ENCODE results near the gene DZIP1.
A peak's percentile ranks its signal among the peaks of the same experiment; 100 is the strongest.
"Not testable (repeated sequence)": the region's sequence is repeated elsewhere in the genome, so short reads cannot be mapped to it uniquely, and the experiment has no call there.

The DZIP1 gene

DNA sequence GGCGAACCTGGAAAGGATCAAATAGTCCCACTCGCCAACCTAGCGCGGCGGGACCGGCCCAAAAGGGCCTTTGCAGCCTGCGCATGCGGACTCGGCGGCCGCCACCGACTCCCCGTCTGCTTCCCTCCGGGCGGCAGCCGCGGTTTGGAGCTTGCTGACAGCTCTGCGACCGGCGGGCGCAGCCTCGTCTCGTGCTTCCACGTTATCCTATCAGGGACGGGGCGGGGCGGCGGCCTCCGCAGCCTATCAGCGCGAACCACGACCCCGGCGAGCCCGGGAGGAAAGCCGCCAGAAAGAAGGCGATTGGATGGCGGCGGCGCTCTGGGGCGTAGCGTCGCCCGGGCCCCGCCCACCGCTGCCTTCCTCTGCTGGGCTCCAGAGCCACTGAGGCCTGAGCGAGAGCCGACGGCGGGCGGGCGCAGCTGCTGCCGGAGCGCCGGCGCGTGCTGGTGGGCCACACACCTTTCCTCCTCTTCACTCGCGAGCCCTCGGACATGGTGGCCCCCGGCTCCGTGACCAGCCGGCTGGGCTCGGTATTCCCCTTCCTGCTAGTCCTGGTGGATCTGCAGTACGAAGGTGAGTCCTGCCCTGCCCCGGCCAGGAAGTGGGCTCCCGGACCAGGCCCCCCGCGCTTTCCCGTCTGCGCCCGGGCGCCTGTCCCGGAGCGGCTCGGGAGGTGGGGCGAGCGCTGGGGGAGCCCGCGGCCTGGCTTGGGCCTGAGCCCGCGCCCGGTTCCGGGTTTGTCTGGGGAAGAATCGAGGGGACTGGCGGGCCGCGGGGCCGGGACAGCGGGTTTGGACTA, 32.5 kb upstream of the DZIP1 start, which contains the start of gene DNAJC3:
TSS of gene DNAJC3 (plus strand) at position 378 of the 802 bp plus-strand sequence. CDS start at position 495, 117 bp downstream.
- in situ Hi-C loops (cut with MboI; ENCODE audit: low sequenced_read_pairs, unreplicated experiment), result no loop called here
- DNase-seq (ENCODE audit: low spot score), result peak; percentile 97
- TF ChIP-seq, protein P1, sequence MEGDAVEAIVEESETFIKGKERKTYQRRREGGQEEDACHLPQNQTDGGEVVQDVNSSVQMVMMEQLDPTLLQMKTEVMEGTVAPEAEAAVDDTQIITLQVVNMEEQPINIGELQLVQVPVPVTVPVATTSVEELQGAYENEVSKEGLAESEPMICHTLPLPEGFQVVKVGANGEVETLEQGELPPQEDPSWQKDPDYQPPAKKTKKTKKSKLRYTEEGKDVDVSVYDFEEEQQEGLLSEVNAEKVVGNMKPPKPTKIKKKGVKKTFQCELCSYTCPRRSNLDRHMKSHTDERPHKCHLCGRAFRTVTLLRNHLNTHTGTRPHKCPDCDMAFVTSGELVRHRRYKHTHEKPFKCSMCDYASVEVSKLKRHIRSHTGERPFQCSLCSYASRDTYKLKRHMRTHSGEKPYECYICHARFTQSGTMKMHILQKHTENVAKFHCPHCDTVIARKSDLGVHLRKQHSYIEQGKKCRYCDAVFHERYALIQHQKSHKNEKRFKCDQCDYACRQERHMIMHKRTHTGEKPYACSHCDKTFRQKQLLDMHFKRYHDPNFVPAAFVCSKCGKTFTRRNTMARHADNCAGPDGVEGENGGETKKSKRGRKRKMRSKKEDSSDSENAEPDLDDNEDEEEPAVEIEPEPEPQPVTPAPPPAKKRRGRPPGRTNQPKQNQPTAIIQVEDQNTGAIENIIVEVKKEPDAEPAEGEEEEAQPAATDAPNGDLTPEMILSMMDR (IDR thresholded peaks at IDR 0.05; ENCODE audit: borderline replicate concordance, control extremely low read depth, extremely low read depth, insufficient read depth, missing control alignments), result no peak

DNA sequence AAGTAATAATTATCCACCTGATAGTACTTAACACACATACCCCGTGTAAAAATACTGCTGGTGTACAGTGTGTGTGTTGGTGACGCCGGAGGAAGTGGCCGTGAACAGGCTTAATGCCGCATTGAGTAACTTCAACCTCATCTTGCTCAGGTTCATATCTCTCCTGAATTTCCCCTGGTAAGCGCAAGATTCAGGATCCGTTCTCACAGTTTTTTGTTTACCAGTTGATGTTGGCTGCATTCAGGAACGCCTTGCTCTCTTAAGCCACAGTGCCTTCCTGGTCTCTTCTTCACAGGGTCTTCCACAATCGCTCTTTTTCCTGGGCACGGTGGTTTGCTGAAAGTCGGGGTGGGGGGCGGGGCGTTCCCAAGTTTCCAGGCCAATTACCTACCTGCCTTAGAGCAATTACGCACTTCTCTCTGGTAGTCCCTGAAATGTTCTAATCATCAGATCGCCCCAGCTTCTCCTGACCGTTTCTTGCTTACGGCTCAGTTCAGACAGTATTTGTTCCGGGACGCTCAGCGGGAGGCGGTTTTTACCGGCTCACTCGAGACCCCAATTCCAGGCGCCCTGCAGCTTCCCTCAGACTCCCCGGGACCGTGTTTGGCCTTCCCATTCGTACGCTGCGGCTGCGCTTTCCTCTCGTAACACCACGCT, 31.7 kb upstream of the DZIP1 start:
- TF ChIP-seq, protein P1 (IDR thresholded peaks at IDR 0.05; ENCODE audit: borderline replicate concordance, control extremely low read depth, extremely low read depth, insufficient read depth, missing control alignments), result no peak
- in situ Hi-C loops (cut with MboI; ENCODE audit: low sequenced_read_pairs, unreplicated experiment), result no loop called here
- no peak for DNase-seq (ENCODE audit: low spot score)

DNA sequence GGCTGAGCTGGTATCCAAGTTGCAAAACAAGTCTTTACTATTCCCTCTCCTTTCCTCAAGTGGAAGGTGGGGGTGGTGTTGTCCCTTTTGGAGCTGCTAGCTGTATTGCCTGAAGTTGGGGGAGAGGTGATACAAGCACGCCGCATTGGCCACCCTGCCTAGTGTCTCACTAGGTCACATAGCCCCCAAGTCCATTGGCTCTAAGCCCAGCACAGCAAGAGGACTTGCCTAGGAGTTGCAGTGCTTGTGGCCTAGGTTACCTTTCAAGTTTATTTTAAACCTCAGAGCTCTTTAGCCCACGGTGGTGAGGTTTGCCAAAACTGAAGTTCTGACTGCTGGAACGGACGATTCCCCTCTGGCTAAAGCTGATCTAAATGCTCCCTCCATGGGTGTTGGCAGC, 27.1 kb upstream of the DZIP1 start:
- DNase-seq (ENCODE audit: low spot score), result no peak
- in situ Hi-C loops (cut with MboI; ENCODE audit: low sequenced_read_pairs, unreplicated experiment), result loop anchor here (25.0 kb wide), 1 partner anchor 134 kb away; no protein-coding TSS in a partner anchor
- TF ChIP-seq, protein P1 (IDR thresholded peaks at IDR 0.05; ENCODE audit: borderline replicate concordance, control extremely low read depth, extremely low read depth, insufficient read depth, missing control alignments), result no peak

DNA sequence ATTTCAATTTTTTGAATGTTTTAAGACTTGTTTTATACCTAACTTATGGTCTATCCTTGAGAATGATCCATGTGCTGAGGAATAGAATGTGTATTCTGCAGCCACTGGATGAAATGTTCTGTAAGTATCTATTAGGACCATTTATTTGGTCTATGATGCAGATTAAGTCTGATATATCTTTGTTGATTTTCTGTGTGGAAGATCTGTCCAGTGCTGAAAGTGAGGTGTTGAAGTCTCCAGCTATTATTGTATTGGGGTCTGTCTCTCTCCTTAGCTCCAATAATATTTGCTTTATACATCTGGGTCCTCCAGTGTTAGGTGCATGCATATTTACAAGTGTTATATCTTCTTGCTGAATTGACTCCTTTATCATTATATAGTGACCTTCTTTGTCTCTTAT, 22.7 kb upstream of the DZIP1 start:
- not testable (repeated sequence) for DNase-seq (ENCODE audit: low spot score)
- in situ Hi-C loops (cut with MboI; ENCODE audit: low sequenced_read_pairs, unreplicated experiment), result loop anchor here (25.0 kb wide), 1 partner anchor 130 kb away; no protein-coding TSS in a partner anchor

DNA sequence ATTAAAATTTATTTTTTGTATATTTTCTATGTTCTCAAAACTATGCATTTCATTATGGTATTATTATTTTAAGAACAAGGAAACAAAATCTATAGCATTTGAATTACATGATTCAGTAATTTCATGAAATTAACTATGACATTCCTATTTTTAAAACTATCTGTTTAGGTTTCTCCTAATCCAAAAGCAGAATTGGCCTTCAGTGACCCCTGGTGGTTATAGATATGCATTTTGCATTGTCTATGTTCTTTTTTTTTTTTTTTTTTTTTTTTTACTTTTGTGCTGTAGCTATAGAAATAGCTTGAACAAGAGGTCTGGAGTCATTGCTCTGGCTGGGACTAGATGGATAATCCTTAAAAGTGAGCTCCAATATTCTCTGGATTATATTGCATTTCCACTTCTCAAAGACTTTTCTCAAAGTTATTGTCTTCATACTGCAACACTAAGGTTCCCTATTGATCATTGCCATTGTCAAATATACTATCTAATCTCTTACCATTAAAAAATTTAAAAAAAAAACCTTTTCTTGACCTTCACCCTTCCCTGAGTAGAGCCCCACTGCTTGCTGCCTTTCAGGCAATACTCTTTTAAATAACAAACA, 16.6 kb upstream of the DZIP1 start:
- in situ Hi-C loops (cut with MboI; ENCODE audit: low sequenced_read_pairs, unreplicated experiment), result loop anchor here (25.0 kb wide), 1 partner anchor 124 kb away; no protein-coding TSS in a partner anchor
- TF ChIP-seq, protein P1 (IDR thresholded peaks at IDR 0.05; ENCODE audit: borderline replicate concordance, control extremely low read depth, extremely low read depth, insufficient read depth, missing control alignments), result peak; percentile 34
- DNase-seq (ENCODE audit: low spot score), result no peak

DNA sequence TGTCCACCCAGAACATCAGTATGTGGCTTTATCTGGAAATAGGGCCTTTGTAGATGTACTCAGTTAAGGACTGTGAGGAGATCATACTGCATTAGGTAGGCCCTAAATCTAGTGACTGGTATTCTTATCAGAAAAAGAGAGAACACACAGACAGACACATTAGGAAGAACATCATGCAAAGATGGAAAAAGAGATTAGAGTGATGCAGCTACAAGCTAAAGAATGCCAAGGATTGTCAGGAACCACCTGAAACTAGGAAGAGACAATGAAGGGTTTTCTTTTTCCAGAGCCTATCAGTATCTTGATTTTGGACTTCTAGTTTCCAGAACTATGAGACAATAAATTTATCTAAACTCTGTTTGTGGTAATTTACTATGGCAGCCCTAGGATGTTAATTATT, 15.0 kb upstream of the DZIP1 start:
- DNase-seq (ENCODE audit: low spot score), result no peak
- in situ Hi-C loops (cut with MboI; ENCODE audit: low sequenced_read_pairs, unreplicated experiment), result loop anchor here (25.0 kb wide), 1 partner anchor 122 kb away; no protein-coding TSS in a partner anchor
- TF ChIP-seq, protein P1 (IDR thresholded peaks at IDR 0.05; ENCODE audit: borderline replicate concordance, control extremely low read depth, extremely low read depth, insufficient read depth, missing control alignments), result no peak
